ENCODE measurements around the gene ZBTB20. TPM values are rescaled to one million over a fixed set of nuclear protein-coding genes. Genes with fewer than 3 reads are reported as not detected.

The ZBTB20 gene
- total and polyA plus RNA-seq, 7 donors = 0.40 to 74.9 (median 41.7) TPM

DNA sequence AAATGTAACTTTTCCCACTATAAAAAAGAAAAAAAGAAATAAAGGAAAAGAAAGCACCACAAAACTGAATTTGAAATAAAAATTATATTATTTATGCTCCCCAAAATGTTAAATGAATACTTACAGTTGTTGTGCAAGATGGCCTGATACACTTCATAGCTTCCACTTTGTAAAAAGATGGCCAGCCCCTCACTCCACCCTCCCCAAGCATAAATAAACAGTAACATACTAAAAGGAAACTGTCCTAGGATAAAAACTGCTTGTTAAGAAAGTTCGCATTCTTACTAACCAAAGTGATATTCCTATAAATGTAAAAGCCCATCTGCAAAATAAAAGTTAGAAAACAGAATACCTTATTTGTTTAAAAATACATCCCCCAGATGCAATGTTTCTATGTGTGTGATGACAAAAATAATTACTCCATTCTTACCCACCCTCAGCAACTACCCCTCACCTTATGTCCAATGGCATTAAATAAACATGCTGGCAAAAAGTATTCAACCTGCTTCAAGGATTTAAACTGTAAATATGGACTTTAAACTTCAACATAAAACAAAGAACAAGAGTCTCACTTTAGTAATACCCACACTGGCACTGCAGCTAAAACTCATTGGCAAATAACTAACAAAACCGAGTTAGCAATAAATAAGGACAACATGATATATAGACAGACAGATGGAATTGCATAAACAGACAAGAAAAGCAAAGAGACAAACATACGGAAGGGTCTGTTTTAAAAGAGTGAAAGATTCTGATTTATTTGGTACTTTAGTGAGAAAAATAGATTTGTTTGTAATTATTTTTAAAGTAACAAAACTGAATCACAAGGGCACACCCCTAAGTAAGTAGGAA, 47.7 kb downstream of the ZBTB20 start:
- Histone ChIP-seq H3K9me3 (peaks cover 5% of the 10 kb centered on the region), H3K4me1 (peaks cover 54% of the 10 kb centered on the region), H3K27ac (peak overlapping the region; percentile 83), H3K36me3 (ENCODE audit: insufficient read depth in 1 of 2, low read depth in 1 of 2) (no peaks in the 10 kb centered on the region), H3K4me3 (peak overlapping the region; percentile 68), H3K27me3 (ENCODE audit: insufficient read depth in 3 of 3, low read length in 2 of 3) (no peaks in the 10 kb centered on the region)
- no peak for TF ChIP-seq CTCF (IDR thresholded peaks at IDR 0.05)
- WGBS, 3 donors = 10 to 23% (median 10%) methylated on average over 3 of the region's 3 CpGs
- peak in 3 of 4 donors; percentile 23 to 39 (median 30) for ATAC-seq
- no peak for DNase-seq
- intact Hi-C loops (cut with DNase I) = no loop called here

DNA sequence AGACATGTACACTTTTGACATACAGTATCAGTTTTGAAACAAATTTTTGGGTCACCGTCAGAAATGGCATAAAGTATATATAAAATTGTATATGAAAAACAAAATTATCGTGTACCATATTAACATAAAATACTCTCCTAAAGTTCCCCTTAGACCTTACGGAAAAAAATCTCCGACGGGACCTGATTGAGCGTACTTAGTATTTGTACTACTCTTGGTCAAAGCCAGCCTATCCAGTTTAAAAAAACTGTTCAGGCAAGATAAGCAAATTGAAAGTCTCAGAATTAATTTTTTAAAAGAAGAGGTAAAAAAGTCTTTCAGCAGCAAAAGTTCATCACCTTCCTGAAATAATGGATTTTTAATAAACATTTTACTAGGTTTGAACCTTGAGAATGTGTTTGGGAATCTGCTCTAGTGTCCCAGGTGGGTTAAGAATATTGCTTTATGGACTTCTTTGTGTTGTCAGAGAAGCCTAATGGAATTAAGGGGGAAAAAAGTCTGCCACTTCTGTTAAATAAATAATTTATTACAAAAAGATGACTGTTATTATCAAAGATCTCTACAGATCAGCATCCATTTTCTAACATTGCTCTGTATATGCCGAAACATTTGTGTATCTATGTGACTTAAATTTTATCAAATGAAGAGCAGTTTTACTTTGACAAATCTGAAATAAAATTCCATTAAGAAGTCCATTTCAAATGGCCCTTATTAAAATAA, 48.6 kb downstream of the ZBTB20 start:
- no peak for TF ChIP-seq CTCF (IDR thresholded peaks at IDR 0.05)
- H3K4me3 ChIP-seq = peak overlapping the region; percentile 68
- 61 to 81% (median 68%) methylated on average over 7 of the region's 7 CpGs for WGBS, 3 donors
- H3K9me3 ChIP-seq = no peaks in the 10 kb centered on the region
- DNase-seq (no peak), ATAC-seq (no peak)
- no peaks in the 10 kb centered on the region for H3K36me3 ChIP-seq (ENCODE audit: insufficient read depth in 1 of 2, low read depth in 1 of 2)
- H3K4me1 ChIP-seq = peaks cover 63% of the 10 kb centered on the region
- intact Hi-C loops (cut with DNase I) = no loop called here
- no peaks in the 10 kb centered on the region for H3K27me3 ChIP-seq (ENCODE audit: insufficient read depth in 3 of 3, low read length in 2 of 3)
- H3K27ac ChIP-seq = peak overlapping the region; percentile 83

DNA sequence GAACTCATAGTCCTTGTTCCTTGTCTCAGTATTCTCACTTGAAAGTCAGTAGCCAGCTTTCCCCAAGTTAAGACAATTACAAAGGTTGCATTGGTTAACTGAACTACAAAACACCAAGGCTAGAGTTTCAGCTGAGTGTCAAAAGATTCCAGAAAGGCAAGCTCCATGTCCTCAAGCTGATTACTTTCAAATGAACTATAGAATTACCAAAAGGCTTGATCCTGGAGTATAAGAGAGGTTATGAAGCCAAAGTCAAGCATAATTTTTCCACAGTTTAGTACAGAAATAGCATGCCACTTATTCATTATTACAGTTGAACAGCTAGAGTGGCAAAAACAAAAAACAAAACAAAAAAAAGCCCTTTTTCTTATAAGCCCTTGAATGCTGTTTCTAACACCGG, 51.9 kb downstream of the ZBTB20 start:
- Histone ChIP-seq H3K27me3 (ENCODE audit: insufficient read depth in 3 of 3, low read length in 2 of 3) (no peaks in the 10 kb centered on the region), H3K4me1 (peaks cover 81% of the 10 kb centered on the region), H3K27ac (peak overlapping the region; percentile 36), H3K4me3 (peak overlapping the region; percentile 13), H3K9me3 (no peaks in the 10 kb centered on the region), H3K36me3 (ENCODE audit: insufficient read depth in 1 of 2, low read depth in 1 of 2) (no peaks in the 10 kb centered on the region)
- no peak for DNase-seq
- 27 to 54% (median 37%) methylated on average over 1 of the region's 1 CpG for whole genome bisulfite sequencing, 3 donors
- intact Hi-C loops (cut with DNase I) = no loop called here
- TF ChIP-seq CTCF (IDR thresholded peaks at IDR 0.05) = no peak
- ATAC-seq = no peak

DNA sequence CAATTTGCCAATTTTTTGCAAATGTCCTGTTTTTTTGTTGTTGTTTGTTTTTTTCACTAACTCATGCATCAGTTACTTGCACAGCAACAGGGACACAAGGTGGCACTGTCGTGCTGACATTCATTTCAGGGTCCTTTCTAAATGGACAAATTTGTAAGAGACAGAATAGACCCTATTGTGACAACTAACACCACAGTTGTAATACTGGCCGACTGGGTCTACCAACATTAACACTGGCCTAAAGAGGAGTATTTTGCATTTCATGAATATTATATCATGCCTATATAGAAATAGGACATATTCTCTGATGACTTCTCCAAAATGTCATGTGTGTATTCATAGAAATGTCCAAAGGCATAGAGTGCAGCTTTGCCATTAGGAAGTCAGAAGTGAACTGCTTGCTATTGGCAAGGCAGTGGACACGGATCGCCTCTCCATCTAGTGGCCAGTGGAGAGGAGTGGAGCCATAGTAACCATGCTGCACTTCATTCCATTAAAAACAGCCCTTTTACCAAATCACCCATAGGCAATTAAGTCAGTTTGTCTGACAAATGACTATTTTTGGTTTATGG, 54.8 kb downstream of the ZBTB20 start:
- no peaks in the 10 kb centered on the region for H3K9me3 ChIP-seq
- whole genome bisulfite sequencing, 3 donors = 4 to 8% (median 5%) methylated on average over 4 of the region's 4 CpGs
- no peaks in the 10 kb centered on the region for H3K27me3 ChIP-seq (ENCODE audit: insufficient read depth in 3 of 3, low read length in 2 of 3)
- intact Hi-C loops (cut with DNase I) = loop anchor here in 1 of 2 donors (2.0 to 5.0 kb wide), 3 partner anchors 80 to 710 kb away; no protein-coding TSS in a partner anchor
- DNase-seq (peak; percentile 59 to 76), ATAC-seq (peak; percentile 94 to 97 (median 96))
- peak; percentile 78 for TF ChIP-seq CTCF (IDR thresholded peaks at IDR 0.05)
- H3K4me3 ChIP-seq = no peak overlapping the region
- H3K36me3 ChIP-seq (ENCODE audit: insufficient read depth in 1 of 2, low read depth in 1 of 2) = no peaks in the 10 kb centered on the region
- H3K27ac ChIP-seq = peak overlapping the region; percentile 47
- H3K4me1 ChIP-seq = peaks cover 83% of the 10 kb centered on the region

Data from psoas muscle (tissue), 8 donors.